ENCODE measurements around the gene ST6GALNAC4.

DNA sequence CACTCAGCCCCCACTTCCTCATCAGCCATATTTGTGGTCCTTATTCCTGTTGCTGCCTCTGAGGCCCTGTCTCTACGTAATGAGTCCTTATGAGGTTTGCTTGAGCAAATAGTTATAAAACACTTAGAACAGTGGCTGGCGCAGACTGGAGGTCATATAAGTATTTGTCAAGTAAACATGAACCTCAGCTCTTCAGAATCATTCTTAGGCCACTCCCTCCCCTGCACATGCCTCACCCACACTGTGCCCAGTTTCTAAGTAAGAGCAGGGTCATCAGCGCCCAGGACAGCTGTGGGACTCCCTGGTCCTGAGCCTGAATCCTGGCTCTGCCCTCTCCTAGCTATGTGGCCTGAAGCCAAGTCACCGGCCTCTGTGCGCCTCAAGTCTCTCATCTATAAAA lies 4.0 kb downstream of the ST6GALNAC4 start:
- TF ChIP-seq, protein P1, sequence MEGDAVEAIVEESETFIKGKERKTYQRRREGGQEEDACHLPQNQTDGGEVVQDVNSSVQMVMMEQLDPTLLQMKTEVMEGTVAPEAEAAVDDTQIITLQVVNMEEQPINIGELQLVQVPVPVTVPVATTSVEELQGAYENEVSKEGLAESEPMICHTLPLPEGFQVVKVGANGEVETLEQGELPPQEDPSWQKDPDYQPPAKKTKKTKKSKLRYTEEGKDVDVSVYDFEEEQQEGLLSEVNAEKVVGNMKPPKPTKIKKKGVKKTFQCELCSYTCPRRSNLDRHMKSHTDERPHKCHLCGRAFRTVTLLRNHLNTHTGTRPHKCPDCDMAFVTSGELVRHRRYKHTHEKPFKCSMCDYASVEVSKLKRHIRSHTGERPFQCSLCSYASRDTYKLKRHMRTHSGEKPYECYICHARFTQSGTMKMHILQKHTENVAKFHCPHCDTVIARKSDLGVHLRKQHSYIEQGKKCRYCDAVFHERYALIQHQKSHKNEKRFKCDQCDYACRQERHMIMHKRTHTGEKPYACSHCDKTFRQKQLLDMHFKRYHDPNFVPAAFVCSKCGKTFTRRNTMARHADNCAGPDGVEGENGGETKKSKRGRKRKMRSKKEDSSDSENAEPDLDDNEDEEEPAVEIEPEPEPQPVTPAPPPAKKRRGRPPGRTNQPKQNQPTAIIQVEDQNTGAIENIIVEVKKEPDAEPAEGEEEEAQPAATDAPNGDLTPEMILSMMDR (IDR thresholded peaks at IDR 0.05) = no peak
- TF ChIP-seq POLR2AphosphoS5 (IDR thresholded peaks at IDR 0.05; ENCODE audit: low read depth, low read length) = no peak
- TF ChIP-seq, protein P2, sequence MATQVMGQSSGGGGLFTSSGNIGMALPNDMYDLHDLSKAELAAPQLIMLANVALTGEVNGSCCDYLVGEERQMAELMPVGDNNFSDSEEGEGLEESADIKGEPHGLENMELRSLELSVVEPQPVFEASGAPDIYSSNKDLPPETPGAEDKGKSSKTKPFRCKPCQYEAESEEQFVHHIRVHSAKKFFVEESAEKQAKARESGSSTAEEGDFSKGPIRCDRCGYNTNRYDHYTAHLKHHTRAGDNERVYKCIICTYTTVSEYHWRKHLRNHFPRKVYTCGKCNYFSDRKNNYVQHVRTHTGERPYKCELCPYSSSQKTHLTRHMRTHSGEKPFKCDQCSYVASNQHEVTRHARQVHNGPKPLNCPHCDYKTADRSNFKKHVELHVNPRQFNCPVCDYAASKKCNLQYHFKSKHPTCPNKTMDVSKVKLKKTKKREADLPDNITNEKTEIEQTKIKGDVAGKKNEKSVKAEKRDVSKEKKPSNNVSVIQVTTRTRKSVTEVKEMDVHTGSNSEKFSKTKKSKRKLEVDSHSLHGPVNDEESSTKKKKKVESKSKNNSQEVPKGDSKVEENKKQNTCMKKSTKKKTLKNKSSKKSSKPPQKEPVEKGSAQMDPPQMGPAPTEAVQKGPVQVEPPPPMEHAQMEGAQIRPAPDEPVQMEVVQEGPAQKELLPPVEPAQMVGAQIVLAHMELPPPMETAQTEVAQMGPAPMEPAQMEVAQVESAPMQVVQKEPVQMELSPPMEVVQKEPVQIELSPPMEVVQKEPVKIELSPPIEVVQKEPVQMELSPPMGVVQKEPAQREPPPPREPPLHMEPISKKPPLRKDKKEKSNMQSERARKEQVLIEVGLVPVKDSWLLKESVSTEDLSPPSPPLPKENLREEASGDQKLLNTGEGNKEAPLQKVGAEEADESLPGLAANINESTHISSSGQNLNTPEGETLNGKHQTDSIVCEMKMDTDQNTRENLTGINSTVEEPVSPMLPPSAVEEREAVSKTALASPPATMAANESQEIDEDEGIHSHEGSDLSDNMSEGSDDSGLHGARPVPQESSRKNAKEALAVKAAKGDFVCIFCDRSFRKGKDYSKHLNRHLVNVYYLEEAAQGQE (IDR thresholded peaks at IDR 0.05; ENCODE audit: insufficient read depth in 1 of 2, low read depth in 2 of 2, low read length in 1 of 2) = no peak
- TF ChIP-seq TCF7L2 (IDR thresholded peaks at IDR 0.05; ENCODE audit: low read depth, low read length) = no peak

All from Panc1 (cell line).